ENCODE results near the gene PRF1. TPM values are rescaled to one million over a fixed set of nuclear protein-coding genes. Genes with fewer than 3 reads are reported as not detected.

Gene PRF1
- total RNA-seq, 1 donor from 2014 or later: 2.1 TPM

GRCh38 chr10:70578371-70578947, 24.1 kb downstream of the PRF1 start:
- no peaks in the 10 kb centered on the region for H3K9me3 ChIP-seq (ENCODE audit: control insufficient read depth in 3 of 3, low read length in 3 of 3)
- no peak overlapping the region for H3K27ac ChIP-seq (ENCODE audit: low read depth, low read length)
- no peaks in the 10 kb centered on the region for H3K27me3 ChIP-seq (ENCODE audit: control insufficient read depth in 3 of 3, insufficient read depth in 3 of 3, low read length in 3 of 3)
- H3K4me1 ChIP-seq (ENCODE audit: control insufficient read depth in 3 of 3, insufficient read depth in 3 of 3, low read length in 3 of 3): peaks cover 12 to 15% (median 14%) of the 10 kb centered on the region in 3 donors
- H3K4me3 ChIP-seq (ENCODE audit: low read length in 3 of 3): no peak overlapping the region
- H3K36me3 ChIP-seq (ENCODE audit: control insufficient read depth in 3 of 3, insufficient read depth in 3 of 3, low read length in 3 of 3): no peaks in the 10 kb centered on the region
- no peak overlapping the region for H3K9ac ChIP-seq (ENCODE audit: low read depth in 1 of 3, low read length in 3 of 3)

GRCh38 chr10:70576803-70577517, 25.6 kb downstream of the PRF1 start:
- Histone ChIP-seq H3K27ac (ENCODE audit: low read depth, low read length) (no peak overlapping the region), H3K4me3 (ENCODE audit: low read length in 3 of 3) (no peak overlapping the region), H3K27me3 (ENCODE audit: control insufficient read depth in 3 of 3, insufficient read depth in 3 of 3, low read length in 3 of 3) (no peaks in the 10 kb centered on the region), H3K9ac (ENCODE audit: low read depth in 1 of 3, low read length in 3 of 3) (no peak overlapping the region), H3K4me1 (ENCODE audit: control insufficient read depth in 3 of 3, insufficient read depth in 3 of 3, low read length in 3 of 3) (peaks cover 10 to 15% (median 14%) of the 10 kb centered on the region in 3 donors), H3K9me3 (ENCODE audit: control insufficient read depth in 3 of 3, low read length in 3 of 3) (no peaks in the 10 kb centered on the region), H3K36me3 (ENCODE audit: control insufficient read depth in 3 of 3, insufficient read depth in 3 of 3, low read length in 3 of 3) (no peaks in the 10 kb centered on the region)

- Histone ChIP-seq H3K9ac (ENCODE audit: low read depth in 1 of 3, low read length in 3 of 3) (peak overlapping the region in 2 of 3 donors; percentile 40 to 47), H3K36me3 (ENCODE audit: control insufficient read depth in 3 of 3, insufficient read depth in 3 of 3, low read length in 3 of 3) (no peaks in the 10 kb centered on the region), H3K4me1 (ENCODE audit: control insufficient read depth in 3 of 3, insufficient read depth in 3 of 3, low read length in 3 of 3) (peaks cover 10 to 15% (median 14%) of the 10 kb centered on the region in 3 donors), H3K4me3 (ENCODE audit: low read length in 3 of 3) (peak overlapping the region in 1 of 3 donors; percentile 38), H3K27me3 (ENCODE audit: control insufficient read depth in 3 of 3, insufficient read depth in 3 of 3, low read length in 3 of 3) (no peaks in the 10 kb centered on the region), H3K9me3 (ENCODE audit: control insufficient read depth in 3 of 3, low read length in 3 of 3) (no peaks in the 10 kb centered on the region), H3K27ac (ENCODE audit: low read depth, low read length) (no peak overlapping the region)
Measured at GRCh38 chr10:70575874-70576802, 26.4 kb downstream of the PRF1 start.

DNA sequence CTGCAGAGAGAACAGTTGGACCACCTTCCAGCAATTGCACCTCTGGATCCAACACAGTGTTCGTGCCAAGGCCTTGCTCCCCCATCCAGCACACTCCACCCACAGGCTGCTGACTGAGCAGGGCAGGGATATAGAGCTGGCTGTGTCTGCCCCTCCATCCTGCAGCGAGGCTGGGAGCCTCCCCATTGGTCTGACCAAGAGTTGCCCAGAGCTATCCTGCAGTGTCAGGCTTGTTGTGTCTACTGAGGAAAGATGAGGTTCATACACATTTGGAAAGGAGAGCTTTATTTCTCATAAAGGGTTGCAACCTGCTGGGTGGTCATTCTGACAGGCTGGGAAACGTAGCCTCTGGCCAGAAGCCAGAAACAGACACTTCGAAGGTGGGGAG, 27.1 kb downstream of the PRF1 start:
- Histone ChIP-seq H3K9ac (ENCODE audit: low read depth in 1 of 3, low read length in 3 of 3) (no peak overlapping the region), H3K9me3 (ENCODE audit: control insufficient read depth in 3 of 3, low read length in 3 of 3) (no peaks in the 10 kb centered on the region), H3K4me1 (ENCODE audit: control insufficient read depth in 3 of 3, insufficient read depth in 3 of 3, low read length in 3 of 3) (peaks cover 10 to 15% (median 14%) of the 10 kb centered on the region in 3 donors), H3K36me3 (ENCODE audit: control insufficient read depth in 3 of 3, insufficient read depth in 3 of 3, low read length in 3 of 3) (no peaks in the 10 kb centered on the region), H3K27me3 (ENCODE audit: control insufficient read depth in 3 of 3, insufficient read depth in 3 of 3, low read length in 3 of 3) (no peaks in the 10 kb centered on the region), H3K4me3 (ENCODE audit: low read length in 3 of 3) (no peak overlapping the region), H3K27ac (ENCODE audit: low read depth, low read length) (no peak overlapping the region)

- Histone ChIP-seq H3K27me3 (ENCODE audit: control insufficient read depth in 3 of 3, insufficient read depth in 3 of 3, low read length in 3 of 3) (no peaks in the 10 kb centered on the region), H3K4me1 (ENCODE audit: control insufficient read depth in 3 of 3, insufficient read depth in 3 of 3, low read length in 3 of 3) (peaks cover 10 to 15% (median 14%) of the 10 kb centered on the region in 3 donors), H3K9ac (ENCODE audit: low read depth in 1 of 3, low read length in 3 of 3) (no peak overlapping the region), H3K4me3 (ENCODE audit: low read length in 3 of 3) (no peak overlapping the region), H3K9me3 (ENCODE audit: control insufficient read depth in 3 of 3, low read length in 3 of 3) (no peaks in the 10 kb centered on the region), H3K36me3 (ENCODE audit: control insufficient read depth in 3 of 3, insufficient read depth in 3 of 3, low read length in 3 of 3) (peaks cover 0 to 2% (median 0%) of the 10 kb centered on the region in 3 donors), H3K27ac (ENCODE audit: low read depth, low read length) (no peak overlapping the region)
Measured at GRCh38 chr10:70573599-70574506, 28.7 kb downstream of the PRF1 start.

DNA sequence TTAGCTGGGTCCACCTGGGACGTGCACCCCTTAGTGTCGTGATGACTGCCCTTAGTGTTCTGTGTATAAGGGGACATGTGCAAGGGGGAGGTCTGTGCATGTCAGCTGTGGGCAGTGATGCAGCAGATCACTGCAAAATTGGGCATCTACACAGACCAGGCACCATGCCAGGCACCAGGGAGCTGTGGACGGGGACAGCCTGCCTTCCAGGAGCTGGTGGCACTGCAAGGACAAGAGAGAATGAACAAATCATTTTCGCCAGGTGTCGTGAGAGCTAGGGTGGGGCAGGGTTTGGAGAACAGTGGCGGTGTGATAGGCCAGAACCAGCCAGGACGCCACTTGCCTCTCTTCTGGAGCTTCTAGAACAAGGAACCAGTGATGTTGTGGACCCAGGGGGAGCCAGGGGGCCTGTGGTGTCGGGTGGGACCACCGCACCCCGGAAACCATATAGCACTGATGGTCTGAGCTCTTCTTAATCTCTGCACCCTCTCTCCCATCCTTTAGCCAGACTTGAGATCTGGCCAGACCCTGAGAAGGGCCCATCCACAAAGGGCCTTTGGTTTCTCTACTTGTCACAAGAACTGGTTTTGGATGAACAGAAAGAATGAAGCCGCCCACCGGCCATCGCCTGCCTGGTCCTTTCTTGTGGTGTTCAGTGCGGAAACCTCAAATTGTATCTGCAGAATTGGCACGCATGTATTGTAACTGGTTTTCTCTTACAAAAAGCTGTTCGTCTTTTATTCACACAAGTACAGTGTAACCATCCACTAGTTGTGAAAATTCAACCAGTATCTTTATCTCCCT, 30.7 kb downstream of the PRF1 start:
- no peaks in the 10 kb centered on the region for H3K9me3 ChIP-seq (ENCODE audit: control insufficient read depth in 3 of 3, low read length in 3 of 3)
- H3K4me1 ChIP-seq (ENCODE audit: control insufficient read depth in 3 of 3, insufficient read depth in 3 of 3, low read length in 3 of 3): peaks cover 10 to 15% (median 14%) of the 10 kb centered on the region in 3 donors
- H3K27me3 ChIP-seq (ENCODE audit: control insufficient read depth in 3 of 3, insufficient read depth in 3 of 3, low read length in 3 of 3): no peaks in the 10 kb centered on the region
- H3K27ac ChIP-seq (ENCODE audit: low read depth, low read length): no peak overlapping the region
- H3K9ac ChIP-seq (ENCODE audit: low read depth in 1 of 3, low read length in 3 of 3): no peak overlapping the region
- peaks cover 0 to 2% (median 0%) of the 10 kb centered on the region in 3 donors for H3K36me3 ChIP-seq (ENCODE audit: control insufficient read depth in 3 of 3, insufficient read depth in 3 of 3, low read length in 3 of 3)
- no peak overlapping the region for H3K4me3 ChIP-seq (ENCODE audit: low read length in 3 of 3)

DNA sequence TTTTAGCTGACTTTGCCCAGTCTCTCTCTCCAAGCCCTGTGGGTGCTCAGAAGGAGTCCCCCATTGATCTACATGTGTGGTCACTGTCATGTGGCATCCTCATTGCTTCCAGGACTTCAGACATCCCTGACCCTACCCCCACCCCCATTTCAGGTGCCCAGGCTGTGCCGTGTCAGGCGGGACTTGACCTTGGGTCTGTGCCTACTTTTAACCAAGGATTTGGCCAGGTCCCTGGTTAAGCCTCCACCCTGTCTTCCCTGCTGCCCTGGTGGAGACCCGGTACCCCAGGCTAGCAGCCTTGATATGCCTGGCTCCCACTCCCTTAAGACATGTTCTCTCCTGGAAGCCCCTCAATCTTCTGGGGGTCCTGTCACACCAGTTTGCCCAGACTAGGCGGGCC, 31.3 kb downstream of the PRF1 start:
- Histone ChIP-seq H3K27ac (ENCODE audit: low read depth, low read length) (no peak overlapping the region), H3K36me3 (ENCODE audit: control insufficient read depth in 3 of 3, insufficient read depth in 3 of 3, low read length in 3 of 3) (peaks cover 0 to 2% (median 1%) of the 10 kb centered on the region in 3 donors), H3K4me1 (ENCODE audit: control insufficient read depth in 3 of 3, insufficient read depth in 3 of 3, low read length in 3 of 3) (peaks cover 6 to 10% (median 10%) of the 10 kb centered on the region in 3 donors), H3K9me3 (ENCODE audit: control insufficient read depth in 3 of 3, low read length in 3 of 3) (no peaks in the 10 kb centered on the region), H3K9ac (ENCODE audit: low read depth in 1 of 3, low read length in 3 of 3) (no peak overlapping the region), H3K27me3 (ENCODE audit: control insufficient read depth in 3 of 3, insufficient read depth in 3 of 3, low read length in 3 of 3) (no peaks in the 10 kb centered on the region), H3K4me3 (ENCODE audit: low read length in 3 of 3) (no peak overlapping the region)

DNA sequence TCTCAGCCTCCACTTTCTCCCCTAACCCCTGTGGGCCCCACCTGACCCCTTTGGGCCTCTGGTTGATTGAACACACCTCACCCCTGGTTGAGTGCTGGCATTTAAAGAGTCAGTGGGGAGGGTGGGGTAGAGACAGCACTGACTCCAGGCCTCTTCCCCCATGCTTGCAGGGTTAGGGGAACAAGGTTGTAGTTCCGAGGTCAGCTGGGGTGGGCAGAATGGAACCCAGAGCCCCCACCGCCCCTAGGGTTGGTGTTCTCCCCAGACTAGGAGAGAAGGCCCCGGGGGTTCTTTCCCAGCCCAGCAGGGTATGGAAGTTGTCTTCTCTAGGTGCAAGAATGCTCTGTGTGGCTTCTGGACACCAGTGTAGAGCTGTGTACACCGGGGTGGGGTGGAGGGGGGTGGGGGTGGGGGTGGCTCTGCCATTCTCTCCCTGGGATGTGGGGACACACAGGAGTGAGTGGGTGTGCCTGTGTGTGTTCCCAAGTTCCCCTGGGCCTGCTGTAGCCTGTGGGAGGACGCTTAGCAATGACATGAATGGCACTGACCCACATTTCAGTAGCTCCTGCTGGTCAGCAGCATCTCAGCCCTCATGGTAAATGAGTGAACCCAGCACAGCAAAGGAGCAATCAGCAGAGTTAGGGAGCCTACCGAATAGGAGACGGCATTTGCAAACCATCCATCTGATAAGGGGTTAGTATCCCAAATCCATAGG, 33.6 kb downstream of the PRF1 start:
- Histone ChIP-seq H3K4me3 (ENCODE audit: low read length in 3 of 3) (no peak overlapping the region), H3K36me3 (ENCODE audit: control insufficient read depth in 3 of 3, insufficient read depth in 3 of 3, low read length in 3 of 3) (peaks cover 0 to 3% (median 2%) of the 10 kb centered on the region in 3 donors), H3K9ac (ENCODE audit: low read depth in 1 of 3, low read length in 3 of 3) (no peak overlapping the region), H3K27me3 (ENCODE audit: control insufficient read depth in 3 of 3, insufficient read depth in 3 of 3, low read length in 3 of 3) (no peaks in the 10 kb centered on the region), H3K27ac (ENCODE audit: low read depth, low read length) (no peak overlapping the region), H3K4me1 (ENCODE audit: control insufficient read depth in 3 of 3, insufficient read depth in 3 of 3, low read length in 3 of 3) (no peaks in the 10 kb centered on the region), H3K9me3 (ENCODE audit: control insufficient read depth in 3 of 3, low read length in 3 of 3) (no peaks in the 10 kb centered on the region)

Data from skeletal muscle tissue (tissue), 4 donors.